WI38 (cell line): ENCODE measurements around the gene GULP1.

Experiments
- H3K4me3 ChIP-seq: 2 replicates; pipeline ENCODE4 v1.5.1; 2011; ENCODE audit warnings: low read depth, mild to moderate bottlenecking, control low read depth, low read length
- TF ChIP-seq, protein P1 (sequence below): IDR thresholded peaks from 2 replicates; pipeline ENCODE4 v1.5.1; 2012; ENCODE audit warnings: low read depth, mild to moderate bottlenecking, control low read depth, low read length

GULP1 gene

DNA sequence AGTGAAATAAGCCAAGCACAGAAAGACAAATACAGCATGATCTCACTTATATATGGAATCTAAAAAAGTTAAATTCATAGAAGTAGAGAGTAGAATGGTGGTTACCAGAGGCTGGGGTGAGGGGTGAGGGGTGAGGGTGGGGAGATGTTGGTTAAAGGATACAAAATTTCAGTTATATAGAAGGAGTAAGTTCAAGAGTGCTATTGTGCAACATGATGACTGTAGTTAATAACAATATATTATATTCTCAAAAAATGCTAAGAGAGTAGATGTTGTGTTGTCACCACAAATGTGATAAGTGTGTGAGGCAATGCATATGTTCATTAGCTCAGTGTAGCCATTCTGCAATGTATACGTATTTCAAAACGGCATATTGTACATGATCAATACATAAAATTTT is 26.4 kb upstream of the GULP1 start:
- TF ChIP-seq, protein P1, sequence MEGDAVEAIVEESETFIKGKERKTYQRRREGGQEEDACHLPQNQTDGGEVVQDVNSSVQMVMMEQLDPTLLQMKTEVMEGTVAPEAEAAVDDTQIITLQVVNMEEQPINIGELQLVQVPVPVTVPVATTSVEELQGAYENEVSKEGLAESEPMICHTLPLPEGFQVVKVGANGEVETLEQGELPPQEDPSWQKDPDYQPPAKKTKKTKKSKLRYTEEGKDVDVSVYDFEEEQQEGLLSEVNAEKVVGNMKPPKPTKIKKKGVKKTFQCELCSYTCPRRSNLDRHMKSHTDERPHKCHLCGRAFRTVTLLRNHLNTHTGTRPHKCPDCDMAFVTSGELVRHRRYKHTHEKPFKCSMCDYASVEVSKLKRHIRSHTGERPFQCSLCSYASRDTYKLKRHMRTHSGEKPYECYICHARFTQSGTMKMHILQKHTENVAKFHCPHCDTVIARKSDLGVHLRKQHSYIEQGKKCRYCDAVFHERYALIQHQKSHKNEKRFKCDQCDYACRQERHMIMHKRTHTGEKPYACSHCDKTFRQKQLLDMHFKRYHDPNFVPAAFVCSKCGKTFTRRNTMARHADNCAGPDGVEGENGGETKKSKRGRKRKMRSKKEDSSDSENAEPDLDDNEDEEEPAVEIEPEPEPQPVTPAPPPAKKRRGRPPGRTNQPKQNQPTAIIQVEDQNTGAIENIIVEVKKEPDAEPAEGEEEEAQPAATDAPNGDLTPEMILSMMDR: no peak
- H3K4me3 ChIP-seq: no peak overlapping the region

DNA sequence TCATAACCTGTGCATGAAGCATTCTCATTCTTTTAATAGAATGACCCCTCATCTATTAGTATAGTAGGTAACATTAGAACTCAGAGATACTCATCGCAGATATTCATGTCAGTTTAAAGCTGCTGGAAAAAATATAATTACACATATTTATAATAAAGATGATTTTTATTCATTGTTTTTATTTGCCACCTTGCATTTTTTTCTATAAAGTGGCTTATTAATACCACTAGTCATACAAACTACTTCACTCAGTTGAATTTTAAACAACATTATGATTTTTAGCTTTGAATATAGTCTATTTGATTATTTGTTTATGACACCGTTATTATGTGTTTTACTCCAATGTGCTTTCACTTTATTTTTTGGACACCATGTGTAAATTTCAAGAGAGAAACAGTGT is 23.9 kb upstream of the GULP1 start:
- H3K4me3 ChIP-seq: no peak overlapping the region
- TF ChIP-seq, protein P1: no peak

DNA sequence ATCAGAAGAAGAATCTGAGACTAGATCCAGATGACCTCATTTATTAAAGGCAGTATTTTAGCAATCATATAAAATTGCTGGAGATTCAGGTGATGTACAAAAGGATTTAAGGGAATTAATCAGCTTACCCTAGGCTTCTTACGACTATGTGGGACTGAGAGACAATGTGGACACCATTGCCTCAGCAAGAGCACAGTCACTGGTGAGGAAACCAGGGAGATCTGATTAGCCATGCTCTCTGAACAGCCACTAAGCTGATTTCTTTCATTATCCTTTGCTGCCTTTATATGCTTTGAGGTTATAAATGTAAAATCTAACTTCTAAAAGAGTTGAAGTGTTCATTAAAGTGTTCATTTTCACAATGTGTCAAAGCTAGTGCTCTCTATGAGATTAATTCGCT is 22.7 kb upstream of the GULP1 start:
- no peak overlapping the region for H3K4me3 ChIP-seq
- TF ChIP-seq, protein P1: no peak

DNA sequence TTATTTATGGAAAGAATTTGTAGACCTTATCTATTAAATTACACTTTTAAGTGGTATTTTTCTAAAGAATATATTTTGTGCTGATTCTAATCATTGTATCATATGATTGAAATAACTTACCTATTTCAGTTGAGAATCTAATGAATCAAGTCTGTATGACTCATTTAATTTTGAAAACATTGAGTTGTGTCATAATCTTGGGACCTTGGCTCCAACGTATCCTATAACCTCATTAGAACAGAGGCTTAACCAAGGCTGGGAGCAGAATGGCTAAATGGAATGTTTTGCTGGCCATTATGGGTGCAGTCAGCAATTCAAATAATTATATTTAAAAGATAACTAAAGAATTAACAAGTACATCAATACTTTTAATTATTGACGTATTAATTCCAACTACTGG is 19.6 kb upstream of the GULP1 start:
- TF ChIP-seq, protein P1: no peak

DNA sequence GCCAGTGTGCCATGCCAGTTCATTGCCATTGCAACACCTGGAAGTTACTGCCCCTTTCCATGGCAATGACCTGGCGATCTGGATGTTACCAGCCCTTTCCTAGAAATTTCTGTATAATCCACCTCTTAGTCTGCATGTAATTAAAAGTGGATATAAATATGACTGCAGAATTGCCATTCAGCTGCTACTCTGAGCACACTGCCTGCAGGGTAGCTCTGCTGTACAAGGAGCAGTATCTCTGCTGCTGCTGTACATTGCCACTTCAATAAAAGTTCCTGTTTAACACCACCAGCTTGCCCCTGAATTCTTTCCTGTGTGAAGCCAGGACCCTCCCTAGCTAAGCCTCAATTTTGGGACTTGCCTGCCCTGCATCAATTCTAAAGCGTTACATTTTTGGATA is 17.4 kb upstream of the GULP1 start:
- TF ChIP-seq, protein P1: no peak
- H3K4me3 ChIP-seq: no peak overlapping the region

More for the DNA sequence above, 19.6 kb upstream of the GULP1 start:
- H3K4me3 ChIP-seq: no peak overlapping the region

DNA sequence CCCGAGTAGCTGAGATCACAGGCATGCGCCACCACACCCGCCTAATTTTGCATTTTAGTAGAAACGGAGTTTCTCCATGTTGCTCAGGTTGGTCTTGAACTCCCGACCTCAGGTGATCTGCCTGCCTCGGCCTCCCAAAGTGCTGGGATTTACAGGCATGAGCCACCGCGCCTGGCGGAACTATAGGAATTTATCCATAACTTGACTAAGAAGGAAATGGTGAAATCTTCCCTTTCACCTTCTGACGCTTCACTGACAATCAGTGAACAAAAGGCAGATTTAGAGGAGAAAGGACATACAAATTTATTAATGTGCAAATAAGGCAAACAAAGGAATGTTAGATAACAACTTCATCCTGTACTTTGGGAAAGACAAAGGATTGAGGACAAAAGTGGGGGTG is 15.4 kb upstream of the GULP1 start:
- TF ChIP-seq, protein P1: no peak
- no peak overlapping the region for H3K4me3 ChIP-seq

DNA sequence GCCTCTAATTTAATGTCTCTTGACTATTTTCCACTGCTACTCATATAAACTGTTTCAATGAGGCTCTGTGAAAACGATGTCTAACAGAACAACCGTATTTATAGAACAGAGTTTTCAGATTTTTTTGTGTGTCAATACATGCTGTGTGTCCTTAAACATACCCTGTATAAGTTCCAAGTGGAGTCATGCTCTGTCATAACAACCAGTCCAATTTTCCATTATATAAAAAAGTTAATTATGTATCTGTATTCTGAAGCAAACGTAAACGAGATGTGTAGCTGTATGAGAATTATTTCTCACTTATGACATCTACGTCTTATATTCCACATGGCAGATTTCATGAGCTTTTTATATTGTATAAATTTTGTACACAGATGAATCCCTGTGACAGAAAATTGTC is 13.9 kb upstream of the GULP1 start:
- TF ChIP-seq, protein P1: no peak
- H3K4me3 ChIP-seq: no peak overlapping the region
